ENCODE measurements around the gene RNF19B.
A peak's percentile ranks its signal among the peaks of the same experiment; 100 is the strongest.

Gene RNF19B

GRCh38 chr1:32939655-32940371, 24.8 kb downstream of the RNF19B start:
- H3K4me1 Mint-ChIP-seq (ENCODE audit: low read depth): peaks cover 40% of the 10 kb centered on the region
- no peak overlapping the region for H3K4me3 Mint-ChIP-seq

GRCh38 chr1:32937061-32937460, 27.5 kb downstream of the RNF19B start:
- H3K4me3 Mint-ChIP-seq: no peak overlapping the region
- H3K4me1 Mint-ChIP-seq (ENCODE audit: low read depth): peaks cover 33% of the 10 kb centered on the region
- no peaks in the 10 kb centered on the region for H3K27me3 Mint-ChIP-seq
- no peak for DNase-seq
- no peaks in the 10 kb centered on the region for H3K9me3 Mint-ChIP-seq
- H3K27ac Mint-ChIP-seq: peak overlapping the region; percentile 27
- H3K36me3 Mint-ChIP-seq (ENCODE audit: low read depth): peaks cover 66% of the 10 kb centered on the region

More at GRCh38 chr1:32939655-32940371, 24.8 kb downstream of the RNF19B start:
- Mint-ChIP-seq H3K9me3 (no peaks in the 10 kb centered on the region), H3K36me3 (ENCODE audit: low read depth) (peaks cover 89% of the 10 kb centered on the region), H3K27ac (peak overlapping the region; percentile 79), H3K27me3 (no peaks in the 10 kb centered on the region)
- DNase-seq: no peak

- H3K9me3 Mint-ChIP-seq: no peaks in the 10 kb centered on the region
- peaks cover 41% of the 10 kb centered on the region for H3K36me3 Mint-ChIP-seq (ENCODE audit: low read depth)
- peaks cover 21% of the 10 kb centered on the region for H3K4me1 Mint-ChIP-seq (ENCODE audit: low read depth)
- no peak overlapping the region for H3K4me3 Mint-ChIP-seq
- no peak for DNase-seq
- no peak overlapping the region for H3K27ac Mint-ChIP-seq
- no peaks in the 10 kb centered on the region for H3K27me3 Mint-ChIP-seq
These were observed 30.1 kb downstream of the RNF19B start for GRCh38 chr1:32934535-32934934.

- Mint-ChIP-seq H3K4me3 (no peak overlapping the region), H3K9me3 (no peaks in the 10 kb centered on the region), H3K27ac (no peak overlapping the region), H3K27me3 (no peaks in the 10 kb centered on the region), H3K36me3 (ENCODE audit: low read depth) (peaks cover 38% of the 10 kb centered on the region), H3K4me1 (ENCODE audit: low read depth) (peaks cover 16% of the 10 kb centered on the region)
- DNase-seq: no peak
These were observed 30.8 kb downstream of the RNF19B start for GRCh38 chr1:32933742-32934322.

GRCh38 chr1:32931760-32932159, 32.8 kb downstream of the RNF19B start:
- DNase-seq: no peak
- peaks cover 13% of the 10 kb centered on the region for H3K27me3 Mint-ChIP-seq
- H3K4me1 Mint-ChIP-seq (ENCODE audit: low read depth): peaks cover 6% of the 10 kb centered on the region
- no peak overlapping the region for H3K4me3 Mint-ChIP-seq
- no peak overlapping the region for H3K27ac Mint-ChIP-seq
- peaks cover 18% of the 10 kb centered on the region for H3K36me3 Mint-ChIP-seq (ENCODE audit: low read depth)
- no peaks in the 10 kb centered on the region for H3K9me3 Mint-ChIP-seq

GRCh38 chr1:32929366-32929765, 35.2 kb downstream of the RNF19B start:
- no peak overlapping the region for H3K27ac Mint-ChIP-seq
- H3K36me3 Mint-ChIP-seq (ENCODE audit: low read depth): peaks cover 3% of the 10 kb centered on the region
- no peaks in the 10 kb centered on the region for H3K9me3 Mint-ChIP-seq
- H3K27me3 Mint-ChIP-seq: peaks cover 35% of the 10 kb centered on the region
- no peak overlapping the region for H3K4me3 Mint-ChIP-seq
- DNase-seq: no peak
- peaks cover 15% of the 10 kb centered on the region for H3K4me1 Mint-ChIP-seq (ENCODE audit: low read depth)

- H3K36me3 Mint-ChIP-seq (ENCODE audit: low read depth): no peaks in the 10 kb centered on the region
- no peaks in the 10 kb centered on the region for H3K9me3 Mint-ChIP-seq
- peaks cover 41% of the 10 kb centered on the region for H3K27me3 Mint-ChIP-seq
- no peak for DNase-seq
- peaks cover 15% of the 10 kb centered on the region for H3K4me1 Mint-ChIP-seq (ENCODE audit: low read depth)
- no peak overlapping the region for H3K4me3 Mint-ChIP-seq
- H3K27ac Mint-ChIP-seq: no peak overlapping the region
These were observed 35.9 kb downstream of the RNF19B start for GRCh38 chr1:32928715-32929114.

- Mint-ChIP-seq H3K27me3 (peaks cover 45% of the 10 kb centered on the region), H3K9me3 (no peaks in the 10 kb centered on the region), H3K27ac (no peak overlapping the region), H3K36me3 (ENCODE audit: low read depth) (no peaks in the 10 kb centered on the region), H3K4me1 (ENCODE audit: low read depth) (peaks cover 15% of the 10 kb centered on the region), H3K4me3 (no peak overlapping the region)
- DNase-seq: no peak
These were observed 36.3 kb downstream of the RNF19B start for GRCh38 chr1:32928285-32928684.

GRCh38 chr1:32927441-32927840, 37.2 kb downstream of the RNF19B start:
- Mint-ChIP-seq H3K4me3 (no peak overlapping the region), H3K27ac (no peak overlapping the region), H3K36me3 (ENCODE audit: low read depth) (no peaks in the 10 kb centered on the region), H3K27me3 (peaks cover 54% of the 10 kb centered on the region), H3K4me1 (ENCODE audit: low read depth) (peaks cover 15% of the 10 kb centered on the region), H3K9me3 (no peaks in the 10 kb centered on the region)
- no peak for DNase-seq

GRCh38 chr1:32926562-32926961, 38.0 kb downstream of the RNF19B start:
- H3K27me3 Mint-ChIP-seq: peaks cover 63% of the 10 kb centered on the region
- DNase-seq: no peak
- H3K4me1 Mint-ChIP-seq (ENCODE audit: low read depth): peaks cover 15% of the 10 kb centered on the region
- no peak overlapping the region for H3K4me3 Mint-ChIP-seq
- H3K36me3 Mint-ChIP-seq (ENCODE audit: low read depth): no peaks in the 10 kb centered on the region
- no peaks in the 10 kb centered on the region for H3K9me3 Mint-ChIP-seq
- no peak overlapping the region for H3K27ac Mint-ChIP-seq

- Mint-ChIP-seq H3K4me3 (no peak overlapping the region), H3K4me1 (ENCODE audit: low read depth) (peaks cover 15% of the 10 kb centered on the region), H3K27ac (no peak overlapping the region), H3K36me3 (ENCODE audit: low read depth) (no peaks in the 10 kb centered on the region), H3K27me3 (peaks cover 72% of the 10 kb centered on the region), H3K9me3 (no peaks in the 10 kb centered on the region)
- DNase-seq: peak; percentile 40
These were observed 39.0 kb downstream of the RNF19B start for GRCh38 chr1:32925403-32926162.

GRCh38 chr1:32924881-32925344, 39.7 kb downstream of the RNF19B start:
- H3K4me1 Mint-ChIP-seq (ENCODE audit: low read depth): peaks cover 17% of the 10 kb centered on the region
- H3K27ac Mint-ChIP-seq: no peak overlapping the region
- H3K4me3 Mint-ChIP-seq: no peak overlapping the region
- DNase-seq: no peak
- H3K36me3 Mint-ChIP-seq (ENCODE audit: low read depth): no peaks in the 10 kb centered on the region
- H3K27me3 Mint-ChIP-seq: peaks cover 78% of the 10 kb centered on the region
- no peaks in the 10 kb centered on the region for H3K9me3 Mint-ChIP-seq

- Mint-ChIP-seq H3K27ac (no peak overlapping the region), H3K9me3 (no peaks in the 10 kb centered on the region), H3K36me3 (ENCODE audit: low read depth) (no peaks in the 10 kb centered on the region), H3K27me3 (peaks cover 82% of the 10 kb centered on the region), H3K4me1 (ENCODE audit: low read depth) (peaks cover 19% of the 10 kb centered on the region), H3K4me3 (no peak overlapping the region)
- no peak for DNase-seq
These were observed 43.8 kb downstream of the RNF19B start for GRCh38 chr1:32920833-32921232.

GRCh38 chr1:32919811-32920733, 44.5 kb downstream of the RNF19B start:
- H3K36me3 Mint-ChIP-seq (ENCODE audit: low read depth): no peaks in the 10 kb centered on the region
- peaks cover 12% of the 10 kb centered on the region for H3K4me1 Mint-ChIP-seq (ENCODE audit: low read depth)
- no peak overlapping the region for H3K27ac Mint-ChIP-seq
- H3K4me3 Mint-ChIP-seq: no peak overlapping the region
- DNase-seq: no peak
- H3K9me3 Mint-ChIP-seq: no peaks in the 10 kb centered on the region
- peaks cover 79% of the 10 kb centered on the region for H3K27me3 Mint-ChIP-seq

Data from activated T-cell treated with anti-CD3 and anti-CD28 coated beads, Interleukin-2, amount 50 U/mL, for 24 hours (primary cell).